Activated B cell treated with CpG ODN at 0.5 μM for 24 hours (primary cell): ENCODE data around the gene HOXD9. TPM values are rescaled to one million over a fixed set of nuclear protein-coding genes. Genes with fewer than 3 reads are reported as not detected.

Experiments
- ATAC-seq: fragments of 200-7000 bp; cut with Tn5 transposase; one replicate; pipeline ENCODE4 v1.10.0; 2021; ENCODE audit warnings: low read depth, mild to moderate bottlenecking, moderate library complexity
- CTCF ChIA-PET: fragments of 350-600 bp; sonication (Branson Sonifier 250); formaldehyde crosslinking; loops from one replicate; lab custom pipeline; 2021; ENCODE audit warnings: antibody characterized with exemption; lab: Charles Lee
- POLR2A ChIA-PET: fragments of 350-600 bp; sonication (Branson Sonifier 250); formaldehyde crosslinking; loops from one replicate; lab custom pipeline; 2021; ENCODE audit warnings: antibody characterized with exemption; lab: Charles Lee
- DNase-seq: peaks from one replicate; pipeline ENCODE4 v3.0.0; 2022
- H3K27ac Mint-ChIP-seq: one replicate; pipeline ENCODE4 v1.8.0; 2020; ENCODE audit warnings: mixed read lengths
- H3K27me3 Mint-ChIP-seq: one replicate; pipeline ENCODE4 v1.8.0; 2021; ENCODE audit warnings: mixed read lengths
- H3K36me3 Mint-ChIP-seq: one replicate; pipeline ENCODE4 v1.8.0; 2021; ENCODE audit warnings: low read depth, mixed read lengths
- H3K4me1 Mint-ChIP-seq: one replicate; pipeline ENCODE4 v1.8.0; 2021; ENCODE audit warnings: mixed read lengths
- H3K4me3 Mint-ChIP-seq: one replicate; pipeline ENCODE4 v1.8.0; 2020; ENCODE audit warnings: mild to moderate bottlenecking, mixed read lengths
- H3K9me3 Mint-ChIP-seq: one replicate; pipeline ENCODE4 v1.8.0; 2020; ENCODE audit warnings: mixed read lengths
- intact Hi-C: fragments of 100-400 bp; cut with micrococcal nuclease; formaldehyde crosslinking; loops from one replicate; pipeline ENCODE4 v1.15.1; 2024
- total RNA-seq: library from RNA; stranded (reverse); gene quantifications from 2 replicates; pipeline ENCODE4 v1.2.3, GENCODE V29; 2022
- TF ChIP-seq, protein P1 (sequence below): fragments of 200-600 bp; IDR thresholded peaks from one replicate; pipeline ENCODE4 v1.8.0; 2022; ENCODE audit warnings: antibody characterized with exemption, mild to moderate bottlenecking

HOXD9 gene
- total RNA-seq, 1 donor from 2014 or later, result not detected

DNA sequence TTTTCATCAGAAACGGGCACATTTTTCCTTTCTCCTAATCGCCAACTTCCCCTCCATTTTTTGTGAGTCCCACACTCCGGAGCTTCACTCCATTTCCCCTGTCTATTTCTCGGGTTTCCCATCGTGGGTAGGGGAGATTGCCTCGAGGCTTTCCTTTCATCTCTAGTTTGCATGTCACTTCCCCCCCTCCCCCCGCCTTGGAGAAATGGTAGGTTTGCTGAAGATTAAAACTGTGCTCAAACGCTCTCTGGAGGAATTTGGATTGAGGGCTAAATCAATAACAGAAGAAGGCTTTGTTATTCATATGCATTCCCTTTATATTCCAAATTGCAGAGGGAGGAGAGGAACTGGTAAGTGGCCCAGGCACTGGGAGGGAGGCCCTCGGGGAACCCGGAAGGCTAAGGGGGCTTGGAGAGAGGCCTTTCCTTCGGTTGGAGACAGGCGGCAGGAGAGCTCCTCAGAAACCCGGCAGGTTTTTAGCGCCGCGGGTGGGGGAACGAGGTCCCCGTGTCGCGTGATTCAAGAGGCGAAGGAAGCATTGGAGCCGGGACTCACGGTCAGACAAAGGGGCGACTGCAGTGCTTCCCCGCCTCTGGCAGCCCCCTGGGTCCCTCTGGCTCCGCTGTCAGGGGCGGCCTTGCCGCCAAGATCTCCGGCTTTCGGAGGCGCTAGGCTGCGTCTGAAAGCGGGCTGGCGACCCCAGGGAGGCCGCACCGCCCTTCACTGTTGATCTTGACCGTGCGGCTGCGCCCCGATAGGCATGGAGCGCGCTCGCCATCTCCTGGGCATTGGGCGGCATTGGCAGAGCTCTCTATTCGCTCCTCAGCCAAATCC, 25.3 kb upstream of the HOXD9 start:
- Mint-ChIP-seq H3K27me3 (peaks cover 77% of the 10 kb centered on the region), H3K9me3 (no peaks in the 10 kb centered on the region), H3K4me1 (peaks cover 19% of the 10 kb centered on the region), H3K27ac (no peak overlapping the region), H3K4me3 (peak overlapping the region; percentile 76), H3K36me3 (no peaks in the 10 kb centered on the region)
- DNase-seq (peak; percentile 42), ATAC-seq (peak; percentile 68)
- TF ChIP-seq, protein P1, sequence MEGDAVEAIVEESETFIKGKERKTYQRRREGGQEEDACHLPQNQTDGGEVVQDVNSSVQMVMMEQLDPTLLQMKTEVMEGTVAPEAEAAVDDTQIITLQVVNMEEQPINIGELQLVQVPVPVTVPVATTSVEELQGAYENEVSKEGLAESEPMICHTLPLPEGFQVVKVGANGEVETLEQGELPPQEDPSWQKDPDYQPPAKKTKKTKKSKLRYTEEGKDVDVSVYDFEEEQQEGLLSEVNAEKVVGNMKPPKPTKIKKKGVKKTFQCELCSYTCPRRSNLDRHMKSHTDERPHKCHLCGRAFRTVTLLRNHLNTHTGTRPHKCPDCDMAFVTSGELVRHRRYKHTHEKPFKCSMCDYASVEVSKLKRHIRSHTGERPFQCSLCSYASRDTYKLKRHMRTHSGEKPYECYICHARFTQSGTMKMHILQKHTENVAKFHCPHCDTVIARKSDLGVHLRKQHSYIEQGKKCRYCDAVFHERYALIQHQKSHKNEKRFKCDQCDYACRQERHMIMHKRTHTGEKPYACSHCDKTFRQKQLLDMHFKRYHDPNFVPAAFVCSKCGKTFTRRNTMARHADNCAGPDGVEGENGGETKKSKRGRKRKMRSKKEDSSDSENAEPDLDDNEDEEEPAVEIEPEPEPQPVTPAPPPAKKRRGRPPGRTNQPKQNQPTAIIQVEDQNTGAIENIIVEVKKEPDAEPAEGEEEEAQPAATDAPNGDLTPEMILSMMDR, result no peak
- CTCF ChIA-PET, result interaction anchor here (1.1 to 3.6 kb wide), 6 partner anchors 8 to 1398 kb away, joined by 3 to 53 read pairs (median 10); no protein-coding TSS in a partner anchor
- POLR2A ChIA-PET, result no interaction called here
- intact Hi-C loops, result loop anchor here (1.0 to 10.0 kb wide), 4 partner anchors 35 to 1062 kb away; no protein-coding TSS in a partner anchor

DNA sequence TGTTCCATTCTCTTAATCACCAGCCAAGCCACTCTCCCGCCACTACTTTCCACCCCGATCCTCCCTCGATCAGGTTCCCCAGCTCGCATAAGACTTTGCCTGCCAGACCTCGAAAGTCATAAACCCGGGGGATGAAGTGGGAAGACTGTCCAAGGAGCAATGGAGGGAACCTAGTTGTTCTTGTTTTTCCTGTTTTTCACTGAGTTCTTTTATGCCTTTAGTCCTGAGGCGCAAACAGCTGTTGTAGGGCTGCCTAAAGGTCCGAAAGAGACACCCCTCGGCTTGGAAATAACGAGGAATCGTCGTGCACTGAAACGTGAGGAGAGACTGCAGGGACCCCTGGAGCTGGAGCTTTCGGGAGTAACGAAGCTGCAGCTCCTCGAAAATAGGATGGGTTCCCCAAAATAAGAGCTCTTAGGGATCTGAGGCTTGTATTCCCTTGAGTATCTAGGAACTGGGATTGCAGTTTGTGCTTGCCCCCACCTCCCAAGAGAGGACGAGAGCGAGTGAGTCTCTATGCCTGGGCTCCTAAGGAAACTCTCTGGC, 24.6 kb upstream of the HOXD9 start:
- H3K4me1 Mint-ChIP-seq, result peaks cover 19% of the 10 kb centered on the region
- H3K9me3 Mint-ChIP-seq, result no peaks in the 10 kb centered on the region
- intact Hi-C loops, result loop anchor here (1.0 to 10.0 kb wide), 4 partner anchors 34 to 1063 kb away; no protein-coding TSS in a partner anchor
- H3K4me3 Mint-ChIP-seq, result peak overlapping the region; percentile 76
- DNase-seq (no peak), ATAC-seq (no peak)
- H3K27ac Mint-ChIP-seq, result no peak overlapping the region
- TF ChIP-seq, protein P1, result no peak
- ChIA-PET POLR2A (no interaction called here), CTCF (interaction anchor here (1.1 to 3.6 kb wide), 4 partner anchors 30 to 1398 kb away, joined by 4 to 53 read pairs (median 16); no protein-coding TSS in a partner anchor)
- H3K36me3 Mint-ChIP-seq, result no peaks in the 10 kb centered on the region
- peaks cover 83% of the 10 kb centered on the region for H3K27me3 Mint-ChIP-seq

DNA sequence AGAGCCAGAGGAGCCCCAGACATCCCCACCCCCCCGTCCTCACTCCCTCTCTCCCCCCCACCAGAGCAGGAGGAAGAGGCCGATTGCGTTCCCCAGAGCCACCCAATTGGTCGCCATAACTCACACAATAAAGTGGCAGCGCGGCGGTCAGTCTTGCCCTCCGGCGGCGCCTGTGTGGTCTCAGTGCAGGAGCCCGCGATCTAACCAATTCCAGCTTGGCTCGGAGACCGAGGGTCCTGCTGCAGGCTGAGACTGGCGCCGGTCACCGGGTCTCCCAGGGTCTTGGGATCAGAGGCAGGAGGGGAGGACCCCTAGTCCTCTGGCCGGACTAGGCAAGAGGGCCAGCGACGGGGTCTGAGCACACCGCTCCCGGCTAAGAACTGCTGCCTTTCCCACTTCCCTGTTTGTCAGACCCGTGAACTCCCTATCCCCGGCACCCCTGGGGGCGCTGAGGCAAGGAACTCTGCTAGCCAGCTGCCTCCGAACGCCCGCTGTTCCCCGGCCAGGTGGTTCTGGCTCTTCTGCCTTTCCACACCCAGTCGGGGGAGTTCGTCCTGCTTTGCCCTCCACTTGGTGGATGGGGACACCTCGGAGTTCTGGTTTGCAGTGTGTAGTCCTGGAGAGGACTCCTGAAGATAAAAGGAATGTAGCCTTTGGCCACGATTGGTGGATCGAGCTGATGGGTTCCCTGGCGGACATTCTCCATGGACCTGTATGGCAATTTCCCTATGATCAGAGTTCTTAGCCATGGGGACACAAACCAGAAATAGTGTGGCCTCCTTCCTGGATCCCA, 24.0 kb upstream of the HOXD9 start:
- H3K27me3 Mint-ChIP-seq, result peaks cover 82% of the 10 kb centered on the region
- CTCF ChIA-PET, result interaction anchor here (1.1 to 3.6 kb wide), 4 partner anchors 29 to 1399 kb away, joined by 4 to 53 read pairs (median 16); no protein-coding TSS in a partner anchor
- no peak for DNase-seq
- ATAC-seq, result no peak
- H3K4me1 Mint-ChIP-seq, result peaks cover 17% of the 10 kb centered on the region
- H3K9me3 Mint-ChIP-seq, result no peaks in the 10 kb centered on the region
- TF ChIP-seq, protein P1, result no peak
- intact Hi-C loops, result loop anchor here (5.0 to 10.0 kb wide), 2 partner anchors 34 to 1064 kb away; no protein-coding TSS in a partner anchor
- H3K36me3 Mint-ChIP-seq, result no peaks in the 10 kb centered on the region
- POLR2A ChIA-PET, result interaction anchor here (0.5 kb wide), 1 partner anchor 14 kb away, joined by 7 read pairs; no protein-coding TSS in a partner anchor
- H3K4me3 Mint-ChIP-seq, result no peak overlapping the region
- H3K27ac Mint-ChIP-seq, result no peak overlapping the region

DNA sequence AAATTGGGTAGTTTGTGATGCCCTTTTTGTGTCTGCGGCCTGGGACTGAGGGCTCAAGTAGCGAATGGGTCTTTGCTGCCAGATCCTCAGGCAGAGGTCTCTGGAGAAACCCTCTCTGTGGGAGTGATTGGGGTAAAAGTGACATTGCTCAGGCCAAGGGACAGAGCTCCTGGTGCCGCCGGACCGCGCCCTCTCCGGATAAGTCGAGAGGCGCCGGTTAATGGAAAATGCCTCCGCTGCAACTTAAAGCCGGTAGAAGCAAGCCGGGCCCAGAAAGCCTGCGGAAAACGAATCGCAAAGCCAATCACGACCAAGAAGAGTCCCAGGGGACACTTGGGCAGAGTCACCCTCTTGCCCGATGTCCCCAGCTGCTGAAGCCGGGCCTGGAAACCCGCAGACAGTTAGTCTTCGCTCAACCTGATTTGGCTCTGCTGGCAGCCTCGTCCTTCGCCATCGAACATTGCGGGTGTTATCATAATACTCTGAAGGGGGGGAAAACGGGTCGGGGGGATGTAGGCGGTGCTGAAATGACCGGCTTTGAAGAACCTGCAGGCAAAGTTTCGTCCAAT, 23.3 kb upstream of the HOXD9 start:
- DNase-seq (no peak), ATAC-seq (no peak)
- Mint-ChIP-seq H3K27ac (no peak overlapping the region), H3K4me1 (peaks cover 15% of the 10 kb centered on the region), H3K4me3 (no peak overlapping the region), H3K27me3 (peaks cover 81% of the 10 kb centered on the region), H3K9me3 (no peaks in the 10 kb centered on the region), H3K36me3 (no peaks in the 10 kb centered on the region)
- TF ChIP-seq, protein P1, result no peak
- ChIA-PET CTCF (interaction anchor here (3.6 kb wide), 1 partner anchor 411 kb away, joined by 53 read pairs; no protein-coding TSS in a partner anchor), POLR2A (no interaction called here)
- intact Hi-C loops, result loop anchor here (5.0 to 10.0 kb wide), 2 partner anchors 33 to 1064 kb away; no protein-coding TSS in a partner anchor
